ENCODE data around the gene SLC22A13.
"Not testable (repeated sequence)": the region's sequence is repeated elsewhere in the genome, so short reads cannot be mapped to it uniquely, and the experiment has no call there.

The SLC22A13 gene

DNA sequence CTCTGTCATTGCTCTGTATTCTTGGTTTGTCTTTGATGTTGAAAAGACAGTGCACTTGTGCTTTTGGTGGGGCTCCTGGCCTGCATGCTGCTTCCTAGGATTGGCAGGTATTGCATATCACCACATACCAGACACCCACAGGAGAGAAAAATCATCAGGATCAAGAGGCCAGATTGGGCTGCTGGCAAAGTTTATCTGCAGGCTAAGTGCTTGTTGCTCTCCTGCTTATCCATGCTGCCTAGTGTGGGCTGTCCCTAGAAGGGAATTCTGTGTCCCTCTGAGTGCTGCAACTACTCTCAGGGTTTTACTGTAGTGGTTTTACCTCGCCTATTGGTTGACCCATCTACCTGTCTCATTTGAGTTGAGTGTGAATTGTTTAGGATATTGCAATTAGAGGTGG, 833 bp upstream of the SLC22A13 start:
- DNase-seq, result no peak

DNA sequence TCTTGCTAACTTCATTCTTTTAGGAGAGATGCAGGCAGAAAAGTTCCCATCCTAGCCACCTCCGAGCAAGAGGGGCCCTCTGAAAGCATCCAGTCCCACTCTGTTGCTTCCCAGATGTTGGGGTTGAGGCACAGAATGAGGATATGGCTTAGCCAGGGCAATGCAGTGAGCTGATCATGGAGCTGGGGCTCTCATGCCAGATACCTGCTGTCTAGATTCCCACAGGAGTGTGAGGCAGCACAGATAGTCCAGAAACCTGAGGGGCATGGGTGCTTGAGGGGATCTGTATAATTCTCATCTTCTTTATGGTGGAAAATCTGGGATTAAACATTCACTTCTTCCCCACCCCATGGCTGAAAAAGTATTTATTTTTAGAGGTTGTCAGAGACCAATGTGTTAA, 1.2 kb downstream of the SLC22A13 start:
- no peak for DNase-seq

- no peak for DNase-seq
These were observed 2.0 kb downstream of the SLC22A13 start for GRCh38 chr3:38267662-38268061.

- DNase-seq, result no peak
These were observed 2.5 kb downstream of the SLC22A13 start for GRCh38 chr3:38268087-38268486.

- no peak for DNase-seq
These were observed 2.9 kb downstream of the SLC22A13 start for GRCh38 chr3:38268522-38268921.

DNA sequence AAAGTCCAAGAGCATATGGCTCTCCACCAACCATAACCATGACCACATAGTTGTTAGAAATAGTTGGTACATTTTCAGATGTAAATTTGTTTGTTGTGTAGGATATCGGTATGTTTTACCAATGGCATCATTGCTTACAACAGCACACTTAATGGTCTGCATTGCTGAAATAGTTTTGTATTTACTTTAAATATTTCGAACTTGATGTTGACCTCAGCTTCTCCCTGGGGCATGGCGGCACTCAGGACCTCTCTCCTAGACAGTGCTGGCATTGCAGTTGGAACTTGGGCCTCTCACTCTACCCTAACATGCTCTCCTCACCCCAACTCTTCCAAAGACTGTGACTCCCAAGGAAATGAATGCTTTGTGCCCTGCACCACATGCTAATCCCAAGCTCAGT, 5.0 kb downstream of the SLC22A13 start:
- DNase-seq, result no peak

- no peak for DNase-seq
These were observed 5.9 kb downstream of the SLC22A13 start for GRCh38 chr3:38271553-38271952.

GRCh38 chr3:38274864-38275649, 9.4 kb downstream of the SLC22A13 start:
- DNase-seq, result no peak

DNA sequence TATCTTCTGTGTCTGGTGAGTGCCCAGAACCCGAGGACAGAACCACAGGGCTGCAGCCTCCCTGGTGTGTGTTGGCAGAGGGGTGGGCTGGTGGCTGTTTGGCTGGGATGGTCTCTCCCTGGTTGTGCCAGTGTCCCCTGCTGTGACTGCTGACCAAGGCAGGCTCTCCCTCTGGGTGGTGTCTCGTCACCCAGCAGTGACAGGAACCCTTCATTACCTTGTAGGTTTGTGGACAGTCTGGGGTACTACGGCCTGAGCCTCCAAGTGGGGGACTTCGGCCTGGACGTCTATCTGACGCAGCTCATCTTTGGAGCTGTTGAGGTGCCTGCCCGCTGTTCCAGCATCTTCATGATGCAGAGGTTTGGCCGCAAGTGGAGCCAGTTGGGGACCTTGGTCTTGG, 10.0 kb downstream of the SLC22A13 start:
- DNase-seq, result no peak

DNA sequence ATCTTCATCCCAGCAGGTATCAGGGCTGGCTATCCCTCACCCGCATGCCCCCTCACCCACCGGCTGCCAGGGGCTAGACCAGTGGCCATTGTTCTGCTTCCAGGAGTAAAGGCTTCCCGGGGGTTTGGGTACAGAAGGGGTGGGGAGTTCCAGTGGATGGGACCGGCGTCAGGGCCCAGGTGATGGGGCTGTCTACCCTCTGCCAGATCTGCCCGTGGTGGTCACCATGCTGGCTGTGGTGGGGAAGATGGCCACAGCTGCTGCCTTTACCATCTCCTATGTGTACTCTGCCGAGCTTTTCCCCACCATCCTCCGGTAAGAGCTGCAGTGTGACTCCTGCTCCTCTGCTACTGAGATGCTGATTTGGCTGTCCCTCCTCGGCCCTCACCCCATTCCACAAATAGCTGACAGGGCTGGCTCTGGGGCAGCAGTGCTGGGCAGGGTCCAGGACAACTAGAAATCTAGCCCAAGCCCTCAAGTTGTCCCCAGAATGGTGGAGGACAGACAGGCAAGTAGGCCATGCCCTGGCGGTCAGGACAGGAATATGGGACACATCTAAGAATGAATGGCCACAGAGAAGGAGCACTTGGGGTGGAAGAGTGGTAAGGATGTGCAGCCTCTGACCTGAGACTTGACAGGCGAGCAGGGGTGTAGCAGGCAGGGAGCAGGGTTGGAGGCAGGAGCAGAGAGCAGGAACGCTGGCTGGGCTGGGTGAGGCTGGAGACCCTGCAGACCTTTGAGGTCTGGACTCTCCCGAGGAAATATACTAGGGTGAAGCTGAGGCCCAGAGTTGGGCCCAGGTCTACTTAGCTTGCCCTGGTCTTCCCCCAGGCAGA, 10.7 kb downstream of the SLC22A13 start:
- DNase-seq, result no peak

DNA sequence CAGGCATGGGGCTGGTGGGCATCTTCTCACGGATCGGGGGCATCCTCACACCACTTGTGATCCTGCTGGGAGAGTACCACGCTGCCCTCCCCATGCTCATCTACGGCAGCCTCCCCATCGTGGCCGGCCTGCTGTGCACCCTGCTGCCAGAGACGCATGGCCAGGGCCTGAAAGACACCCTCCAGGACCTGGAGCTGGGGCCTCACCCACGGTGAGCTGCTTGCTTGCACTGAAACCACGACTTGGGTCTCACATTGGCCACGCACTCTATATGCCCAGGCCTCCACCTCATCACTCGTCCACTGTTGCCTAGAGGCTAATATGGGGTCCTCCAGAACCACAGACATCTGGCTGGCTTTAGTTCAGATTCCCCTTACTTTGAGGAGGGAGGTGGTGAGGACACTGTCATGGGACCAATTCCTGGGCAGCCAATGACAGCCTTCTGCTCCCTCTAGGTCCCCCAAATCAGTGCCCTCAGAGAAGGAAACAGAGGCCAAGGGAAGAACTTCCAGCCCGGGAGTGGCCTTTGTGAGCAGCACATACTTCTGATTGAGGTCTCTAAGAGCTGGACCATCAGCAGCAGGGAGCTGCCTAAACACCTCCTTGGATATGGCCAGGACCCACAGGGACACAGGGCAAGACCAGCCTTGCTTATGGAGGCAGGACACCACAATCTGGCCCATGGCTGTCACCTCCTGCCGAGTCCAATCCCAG, 11.5 kb downstream of the SLC22A13 start:
- DNase-seq, result no peak

DNA sequence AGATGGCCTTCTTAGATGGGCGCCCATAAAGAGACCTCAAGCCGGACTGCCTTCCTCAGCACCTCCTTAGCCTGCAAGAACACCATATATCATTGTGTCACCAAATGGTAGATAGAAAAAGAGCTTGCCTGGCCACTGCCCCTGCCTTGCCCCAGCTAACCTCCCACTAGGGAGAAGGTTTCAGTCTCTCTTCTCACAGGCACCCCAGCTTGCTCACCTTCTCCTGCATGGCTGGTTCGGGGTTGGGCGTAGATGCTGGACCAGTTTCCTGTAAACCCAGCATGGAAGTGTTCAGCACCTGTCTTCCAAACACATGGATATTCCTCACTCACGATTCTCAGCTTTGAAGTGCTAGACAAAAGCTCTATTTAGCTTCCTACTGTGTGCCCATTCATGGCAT, 13.2 kb downstream of the SLC22A13 start:
- no peak for DNase-seq

GRCh38 chr3:38281895-38282686, 16.5 kb downstream of the SLC22A13 start, which contains the start of gene SLC22A14:
TSS of gene SLC22A14 (plus strand) at chr3:38282294. CDS start at chr3:38306027, 23,733 bp downstream.
- DNase-seq, result no peak

DNA sequence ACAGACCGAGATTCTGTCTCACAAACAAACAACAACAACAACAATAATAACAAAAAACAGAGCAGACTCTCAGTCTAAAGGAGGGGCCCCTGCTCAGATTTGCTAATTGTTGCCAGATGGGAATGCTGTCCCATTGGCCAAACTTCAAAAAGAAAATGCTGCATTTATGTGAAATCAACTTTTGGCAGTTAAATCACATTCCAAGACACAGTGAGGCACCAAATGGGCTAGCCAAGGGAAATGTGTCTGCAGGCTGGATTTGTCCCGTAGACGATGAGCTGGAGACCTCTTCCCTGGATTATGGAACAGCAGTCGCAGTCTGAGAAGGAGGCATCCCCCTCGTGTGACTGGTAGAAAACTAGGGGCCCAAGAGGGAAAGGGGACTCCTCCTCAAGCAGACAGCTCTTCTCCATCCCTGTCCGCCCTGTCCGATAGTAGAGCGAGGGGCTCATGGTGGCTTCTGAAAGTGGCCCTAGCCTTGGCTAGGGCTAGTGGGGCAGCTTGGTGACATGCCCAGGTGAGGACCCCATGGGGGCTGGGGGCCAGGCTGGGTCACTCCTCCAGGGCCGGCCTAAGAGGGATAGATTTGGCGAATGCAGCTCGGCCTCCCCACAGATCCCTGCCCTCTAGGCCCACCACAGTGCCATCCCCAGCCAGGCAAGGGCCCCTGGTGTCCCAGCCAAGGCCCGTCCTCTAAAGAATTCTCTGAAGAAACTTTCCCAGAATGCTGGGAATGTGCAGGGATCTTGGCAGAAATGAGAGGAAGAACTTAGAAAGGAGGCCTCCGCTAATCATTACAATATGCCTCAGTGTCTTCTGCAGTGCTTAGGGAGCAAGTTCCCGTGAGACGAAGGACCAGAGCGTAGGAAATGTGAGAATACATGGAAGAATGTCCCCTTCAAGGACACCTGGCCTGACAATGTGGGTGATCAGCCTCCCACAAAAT, 18.5 kb downstream of the SLC22A13 start:
- no peak for DNase-seq

- no peak for DNase-seq
These were observed 19.1 kb downstream of the SLC22A13 start for GRCh38 chr3:38284756-38285150.

DNA sequence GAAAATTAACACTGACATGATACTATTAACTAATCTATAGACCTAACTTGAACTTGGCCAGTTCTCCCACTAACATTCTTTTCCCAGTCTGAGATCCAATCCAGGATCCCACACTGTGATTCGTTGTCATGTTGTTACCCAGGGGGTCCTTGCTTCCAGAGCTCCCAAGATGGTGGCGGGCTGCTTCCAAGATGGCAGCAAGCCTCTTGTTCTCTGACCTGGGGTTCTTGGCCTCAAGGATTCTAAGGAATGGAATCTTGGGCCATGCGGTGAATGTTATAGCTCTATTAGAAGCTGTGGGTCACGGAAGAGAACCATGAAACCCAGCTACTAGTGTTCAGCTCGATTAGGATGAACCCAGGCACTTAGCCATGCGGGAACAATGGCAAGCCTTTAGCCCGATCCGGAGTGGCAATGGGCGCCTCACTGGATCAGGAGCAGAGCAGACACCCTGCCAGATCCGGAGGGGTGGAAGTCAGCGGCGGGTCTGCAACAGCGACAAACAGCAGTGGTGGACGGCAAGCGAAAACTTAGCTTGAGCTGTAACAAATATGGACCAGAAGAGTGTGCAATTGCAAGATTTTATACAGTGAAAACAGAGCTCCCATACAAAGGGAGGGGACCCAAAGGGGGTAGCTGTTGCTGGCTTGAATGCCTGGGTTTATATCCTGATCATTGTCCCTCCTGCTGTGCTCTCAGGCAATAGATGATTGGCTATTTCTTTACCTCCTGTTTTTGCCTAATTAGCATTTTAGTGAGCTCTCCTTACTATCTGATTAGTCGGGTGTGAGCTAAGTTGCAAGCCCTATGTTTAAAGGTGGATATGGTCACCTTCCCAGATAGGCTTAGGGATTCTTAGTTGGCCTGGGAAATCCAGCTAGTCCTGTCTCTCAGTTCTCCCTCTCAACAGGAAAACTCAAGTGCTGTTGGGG, 23.9 kb downstream of the SLC22A13 start:
- not testable (repeated sequence) for DNase-seq

- not testable (repeated sequence) for DNase-seq
These were observed 31.4 kb downstream of the SLC22A13 start for GRCh38 chr3:38297053-38297452.

GRCh38 chr3:38297537-38297936, 31.9 kb downstream of the SLC22A13 start:
- no peak for DNase-seq

- DNase-seq, result no peak
These were observed 32.5 kb downstream of the SLC22A13 start for GRCh38 chr3:38297947-38298711.

Measured in NCI-H2107 (cell line).